GM04503 (cell line): ENCODE results near the gene TLX3.
A peak's percentile ranks its signal among the peaks of the same experiment; 100 is the strongest.
"Not testable (repeated sequence)": the region's sequence is repeated elsewhere in the genome, so short reads cannot be mapped to it uniquely, and the experiment has no call there.

Experiments used
- DNase-seq: peaks from one replicate; pipeline ENCODE4 v3.0.0-alpha.2; 2012; ENCODE audit warnings: low read depth

Gene TLX3

DNA sequence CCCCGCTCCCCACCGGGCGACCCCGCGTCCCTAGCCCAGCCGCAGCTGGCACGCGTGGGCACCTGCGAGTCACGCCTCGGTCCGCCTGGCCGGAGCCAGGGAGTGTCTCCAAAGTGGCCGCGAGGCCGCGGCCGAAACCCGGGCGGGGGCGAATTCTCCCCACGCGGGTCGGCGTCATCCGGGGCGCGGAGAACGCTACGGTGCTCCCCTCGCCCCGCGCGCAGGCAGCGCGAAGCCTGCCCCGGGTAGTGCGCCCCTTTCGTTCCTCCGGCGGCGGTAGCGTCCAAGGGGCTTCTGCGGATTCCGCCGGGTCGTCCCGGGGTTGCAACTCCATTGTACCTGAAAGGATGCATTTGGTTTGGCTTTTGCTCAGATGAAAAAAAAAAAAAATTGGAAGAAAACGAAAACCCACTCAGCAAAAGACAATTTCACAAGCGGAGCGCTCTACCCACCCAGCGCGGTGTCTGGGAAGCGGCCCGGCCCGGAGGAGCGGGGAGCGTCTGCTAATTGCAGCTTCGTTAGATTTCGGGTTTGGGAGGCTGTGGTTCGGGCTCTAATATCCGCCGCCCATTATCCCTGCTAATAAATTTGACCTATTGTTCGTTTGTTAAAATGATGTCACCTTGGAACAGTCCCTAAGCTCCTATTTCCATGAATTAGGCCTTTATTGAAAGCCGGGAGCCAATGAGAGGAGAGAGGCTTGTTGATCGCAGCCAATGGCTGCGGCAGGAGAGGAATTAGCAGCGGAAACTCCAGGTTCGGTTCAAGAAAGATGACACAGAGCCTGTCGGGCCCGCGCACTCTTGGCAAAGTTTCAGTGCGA is at the start of gene TLX3:
Gene TLX3, plus strand, starts transcription at position 796 of the 823 bp plus-strand sequence. CDS start 118 bp downstream, outside the sequence.
- no peak for DNase-seq

DNA sequence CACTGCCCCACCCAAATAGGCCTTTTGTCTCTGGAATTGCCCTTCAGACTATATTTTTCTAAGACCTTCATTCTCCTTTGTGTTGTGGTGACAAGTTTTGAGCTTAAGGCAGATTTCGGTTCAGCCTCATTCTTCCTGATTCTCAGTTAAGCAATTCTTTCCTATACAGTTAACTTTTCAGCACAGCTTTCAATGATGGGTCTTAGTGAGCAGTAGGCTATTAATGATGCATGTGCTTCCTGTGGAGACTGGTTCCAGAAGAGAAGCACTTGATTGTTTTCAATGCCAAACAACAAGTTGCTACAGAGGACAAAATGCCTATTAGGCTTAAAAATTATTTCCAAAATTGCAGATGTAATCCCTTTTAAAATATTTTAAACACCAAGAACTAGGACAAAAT is 47.7 kb upstream of the TLX3 start:
- no peak for DNase-seq

DNA sequence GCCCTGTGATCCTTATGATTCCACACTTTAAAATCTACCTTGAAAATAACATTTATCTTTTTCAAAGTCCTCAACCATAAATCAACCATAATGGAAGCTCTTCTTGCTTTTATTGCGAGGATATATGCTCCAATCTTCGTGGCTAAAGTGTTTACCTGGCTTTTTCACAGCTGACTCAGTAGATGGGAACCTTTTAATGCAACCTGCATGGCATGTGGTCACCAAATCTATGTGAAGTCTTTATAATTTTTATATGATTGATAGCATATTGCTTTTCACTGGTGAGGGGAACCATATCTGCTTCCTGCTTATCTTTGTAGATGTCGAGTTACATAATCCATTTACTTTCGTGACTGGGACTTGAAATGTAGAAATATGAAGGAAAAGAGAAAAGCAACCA is 47.1 kb upstream of the TLX3 start:
- DNase-seq = no peak

DNA sequence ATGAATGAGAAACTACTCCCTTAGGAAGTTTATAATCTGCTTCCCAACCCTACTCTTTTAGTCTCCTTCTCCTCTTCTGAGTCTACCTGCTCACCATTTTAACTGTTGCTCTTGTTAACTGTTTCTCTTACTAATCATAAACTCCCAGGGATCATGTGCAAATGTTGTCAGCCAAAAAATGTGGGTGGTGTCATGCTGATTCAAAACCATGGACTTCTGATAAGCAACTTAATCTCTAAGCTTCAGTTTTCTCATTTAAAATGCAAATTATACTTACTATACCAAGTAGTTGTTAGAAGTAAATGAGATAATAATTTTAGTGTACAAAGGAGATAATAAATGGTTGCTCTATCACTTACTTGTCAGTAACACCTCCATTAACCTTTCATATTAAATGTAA is 45.9 kb upstream of the TLX3 start:
- DNase-seq = no peak

DNA sequence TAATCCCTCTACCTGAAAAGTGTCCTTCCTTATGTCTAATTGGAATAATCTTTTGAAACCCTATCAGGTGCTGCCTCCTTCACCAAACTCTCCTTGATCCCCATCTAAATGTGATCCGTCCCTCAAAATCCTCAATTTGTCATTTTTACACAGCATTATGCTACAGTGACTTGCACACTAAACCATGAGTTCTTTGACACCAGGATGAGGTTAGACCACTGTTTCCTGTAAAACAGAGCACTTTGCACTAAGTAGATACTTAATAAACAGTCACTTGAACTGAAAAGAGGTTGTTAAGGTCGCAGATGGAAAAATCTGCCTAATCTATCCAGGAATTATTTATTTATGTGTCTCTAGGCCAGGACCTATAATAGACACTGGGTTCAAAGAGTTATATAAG is 44.2 kb upstream of the TLX3 start:
- no peak for DNase-seq

DNA sequence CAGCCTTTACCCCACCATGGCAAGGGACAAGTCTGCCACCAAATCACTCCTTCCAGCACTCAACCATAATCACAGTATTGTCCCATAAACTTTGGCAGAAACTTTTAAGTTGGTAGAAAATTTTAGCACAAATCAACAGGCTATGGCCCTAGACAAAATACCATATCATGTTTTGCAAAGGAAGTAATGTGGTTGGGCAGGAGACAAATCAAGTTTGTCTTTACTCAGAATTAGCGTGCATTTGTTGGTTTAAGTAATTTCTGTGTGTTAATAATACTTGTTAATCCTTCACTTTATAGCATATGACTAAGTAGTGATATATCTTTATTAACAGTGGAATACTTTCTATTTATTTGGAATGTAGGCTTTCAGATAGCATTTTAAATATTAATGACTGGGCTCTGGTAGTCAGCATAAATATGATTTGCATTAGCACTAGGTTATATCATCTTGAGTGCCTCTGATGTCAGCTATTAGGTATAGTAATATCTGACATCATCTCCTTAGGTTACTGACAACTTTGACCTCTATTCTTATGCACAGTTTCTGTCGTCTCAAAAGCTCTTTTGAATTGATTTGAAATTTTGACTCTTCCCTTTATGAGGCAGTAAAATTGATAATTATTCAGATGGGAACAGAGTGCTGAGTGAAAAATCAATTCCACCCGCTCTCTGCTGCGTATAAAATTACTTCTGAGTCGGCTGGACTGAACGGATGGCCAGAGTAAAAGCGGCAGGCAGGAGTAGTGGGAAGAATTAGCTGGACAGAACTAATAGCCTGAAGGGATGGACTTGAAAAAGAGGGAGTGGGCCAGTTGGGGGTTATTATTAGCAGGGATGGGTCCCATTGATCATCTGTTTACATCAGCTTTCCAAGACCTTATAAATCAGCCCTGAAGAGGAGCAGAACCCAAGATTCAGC is 40.1 kb upstream of the TLX3 start:
- no peak for DNase-seq

DNA sequence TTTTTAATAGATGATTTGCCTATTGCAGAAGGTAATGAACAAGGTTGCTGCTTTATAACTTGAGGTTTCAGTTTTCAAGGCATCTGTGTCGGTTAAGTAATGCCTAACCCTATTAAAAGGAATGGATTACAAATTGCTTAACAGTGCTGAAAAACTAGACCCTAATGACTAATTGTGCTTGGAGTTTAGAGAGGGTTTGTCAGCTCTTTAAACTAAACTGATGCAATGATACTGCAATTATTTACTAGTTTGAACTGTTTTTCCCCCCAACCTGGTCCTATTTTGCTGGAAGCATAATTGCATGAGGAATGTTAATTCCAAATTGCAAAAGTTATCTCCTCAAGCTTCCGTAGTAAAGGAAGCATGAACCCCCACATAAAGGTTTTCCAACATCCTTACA is 39.3 kb upstream of the TLX3 start:
- DNase-seq = peak; percentile 23

DNA sequence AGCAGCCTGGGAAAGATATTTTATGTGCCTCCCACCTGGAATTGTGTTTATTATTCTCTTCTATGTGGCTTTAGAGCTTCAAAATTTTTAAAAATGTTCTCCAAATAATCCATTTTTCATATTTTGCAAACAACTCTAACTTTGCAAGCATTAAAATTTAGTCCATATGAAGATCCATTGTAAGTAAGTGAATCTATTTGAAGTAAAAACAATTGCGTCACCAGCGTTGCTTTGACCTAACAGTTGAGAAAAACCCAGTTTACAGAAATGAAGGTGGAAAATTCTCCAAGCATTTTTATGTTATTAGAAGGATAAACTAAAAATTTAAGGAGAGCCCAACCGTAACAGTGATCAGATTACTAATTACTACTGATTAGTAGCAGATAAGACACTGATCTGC is 38.9 kb upstream of the TLX3 start:
- DNase-seq = no peak

DNA sequence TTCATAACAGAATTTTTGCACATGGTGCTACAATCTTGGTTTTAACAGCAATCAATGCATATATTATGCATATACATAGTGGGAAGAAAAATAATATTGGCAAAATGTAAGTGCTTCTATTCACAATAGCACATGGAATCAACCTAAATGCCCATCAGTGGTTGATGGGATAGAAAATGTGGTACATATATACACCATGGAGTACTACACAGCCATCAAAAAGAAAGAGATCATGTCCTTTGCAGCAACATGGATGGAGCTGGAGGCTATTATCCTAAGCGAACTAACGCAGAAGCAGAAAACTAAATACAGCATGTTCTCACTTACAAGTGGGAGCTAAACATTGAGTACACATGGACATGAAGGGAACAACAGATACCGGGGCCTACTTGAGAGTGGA is 37.2 kb upstream of the TLX3 start:
- DNase-seq = no peak

DNA sequence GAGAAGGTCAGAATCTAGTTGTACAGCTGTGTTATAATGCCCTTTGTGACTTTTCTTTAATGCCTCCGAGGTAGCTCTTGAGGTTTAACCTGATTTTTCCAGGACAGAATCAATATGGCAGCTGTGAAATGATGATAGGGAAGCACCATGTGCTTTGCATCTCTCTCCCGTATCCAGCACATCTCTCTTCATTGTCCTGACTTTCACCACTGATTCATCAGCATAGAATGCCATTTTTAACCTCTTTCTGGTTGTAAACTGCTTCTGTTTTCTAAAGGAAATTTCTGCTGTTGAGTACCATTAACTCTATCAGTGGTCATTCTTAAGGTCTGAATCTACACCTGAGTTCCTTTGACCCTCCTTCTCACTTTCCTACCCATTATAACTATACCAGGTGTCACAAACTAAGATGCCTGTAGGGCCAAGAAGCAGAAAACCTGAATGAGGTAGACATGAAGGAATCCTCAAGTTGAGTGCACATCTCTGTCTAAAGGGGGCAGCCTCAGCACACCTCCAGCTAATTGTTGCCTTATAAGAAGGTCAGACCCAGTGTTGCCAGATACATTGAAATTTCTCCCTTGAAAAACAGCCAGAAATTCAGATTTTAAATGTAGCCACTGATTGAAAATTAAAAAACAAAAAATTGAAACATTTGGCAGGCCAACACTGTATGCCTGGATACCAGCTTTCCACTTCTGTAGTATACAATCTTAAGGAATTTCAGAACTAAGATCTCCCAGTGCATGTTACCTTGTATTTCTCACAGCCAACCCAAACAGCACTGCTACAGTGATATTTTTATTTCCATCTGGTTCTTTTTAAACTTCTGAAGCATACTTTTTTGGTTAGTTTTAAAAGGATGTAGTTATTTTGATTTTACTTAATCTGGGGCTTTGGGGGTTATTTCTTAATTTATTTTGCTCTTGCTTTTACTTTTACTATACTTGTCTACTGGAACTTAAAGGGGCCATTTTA is 35.8 kb upstream of the TLX3 start:
- DNase-seq = no peak

DNA sequence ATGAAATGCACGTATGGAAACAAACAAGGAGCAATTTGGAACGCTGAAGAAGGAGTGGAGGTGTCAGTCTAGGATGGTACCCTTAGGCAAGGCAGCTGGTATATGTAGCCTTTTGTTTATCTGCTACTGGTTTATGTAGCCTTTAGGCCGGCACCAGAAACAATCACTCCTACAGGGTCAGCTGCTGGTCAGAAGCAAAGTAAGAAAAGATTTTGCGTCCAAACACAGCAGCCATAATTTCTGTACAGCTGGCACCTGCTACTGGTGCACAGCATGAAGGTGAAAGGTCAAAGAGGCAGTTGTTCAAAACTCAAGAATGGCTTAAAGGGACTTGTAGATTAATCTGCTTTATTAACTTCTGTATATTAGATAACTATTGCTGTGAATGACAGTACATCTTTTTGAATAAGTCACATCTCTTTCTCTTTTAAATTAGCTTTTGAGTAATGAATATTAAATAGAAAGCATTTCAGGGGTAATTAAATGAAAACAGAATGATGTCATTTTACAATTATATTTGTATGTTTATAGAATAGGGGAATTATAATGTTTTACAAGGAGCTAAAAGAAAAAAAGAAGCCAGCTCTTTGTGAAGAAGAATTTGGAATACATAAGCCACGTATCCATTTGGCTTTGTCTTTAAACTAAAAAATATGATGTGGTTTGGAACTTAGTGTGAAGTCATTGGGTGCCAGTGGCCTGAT is 33.1 kb upstream of the TLX3 start:
- no peak for DNase-seq

DNA sequence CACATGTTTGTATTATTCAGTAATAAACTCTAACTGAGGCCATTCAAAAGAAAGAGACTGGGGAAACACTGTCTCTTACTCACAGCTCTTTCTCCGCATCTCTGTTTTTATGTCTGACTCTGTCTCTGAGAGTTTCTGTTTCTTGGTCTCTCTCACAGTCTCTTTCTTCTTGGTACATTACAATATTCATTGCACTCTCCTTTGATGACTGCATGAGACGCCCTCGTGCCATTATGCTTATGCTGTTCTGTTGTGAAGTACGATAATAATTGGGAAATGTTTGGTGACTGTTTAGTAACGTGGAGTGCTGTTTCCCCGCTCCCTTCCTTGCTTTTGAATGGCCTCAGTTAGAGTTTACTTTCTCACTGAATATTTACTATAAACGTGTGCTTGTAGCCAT is 25.3 kb upstream of the TLX3 start:
- DNase-seq = no peak

DNA sequence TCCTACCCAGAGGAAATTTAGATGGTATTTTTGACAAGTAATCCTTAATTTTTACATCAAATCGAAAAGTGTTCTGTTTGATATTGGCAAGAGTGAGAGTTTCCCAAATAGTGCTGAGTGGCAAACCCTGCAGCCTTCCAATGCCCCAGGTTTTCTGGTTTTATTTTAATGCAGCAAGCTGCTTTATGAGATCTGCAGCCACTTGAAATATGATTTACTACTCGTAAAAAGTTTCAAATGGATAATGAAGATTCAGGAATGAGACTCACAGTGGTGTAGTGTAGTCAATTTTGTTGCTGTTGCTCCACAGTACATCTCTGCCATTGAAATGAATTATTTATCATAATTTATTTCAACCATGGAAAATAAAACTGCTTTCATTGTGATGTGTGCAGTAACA is 23.6 kb upstream of the TLX3 start:
- DNase-seq = no peak

DNA sequence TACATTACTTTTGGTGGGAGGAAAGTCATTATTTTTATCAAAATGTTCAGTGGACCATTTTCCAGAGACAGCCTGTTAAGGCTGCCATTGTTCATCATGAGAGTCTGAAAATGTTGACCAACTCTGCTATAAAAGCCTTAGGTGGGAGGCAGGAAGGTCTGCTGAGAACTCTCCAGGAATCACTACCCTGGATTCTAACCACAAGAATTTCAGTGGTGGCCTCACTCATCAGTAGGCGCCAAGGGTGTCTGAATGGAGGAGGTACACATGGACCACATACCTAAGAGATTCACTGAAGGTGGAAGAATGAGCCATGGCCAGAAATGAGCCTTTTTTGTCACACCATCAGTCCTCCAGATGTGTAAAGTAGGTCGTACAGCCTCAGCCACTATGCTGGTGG is 21.0 kb upstream of the TLX3 start:
- no peak for DNase-seq

DNA sequence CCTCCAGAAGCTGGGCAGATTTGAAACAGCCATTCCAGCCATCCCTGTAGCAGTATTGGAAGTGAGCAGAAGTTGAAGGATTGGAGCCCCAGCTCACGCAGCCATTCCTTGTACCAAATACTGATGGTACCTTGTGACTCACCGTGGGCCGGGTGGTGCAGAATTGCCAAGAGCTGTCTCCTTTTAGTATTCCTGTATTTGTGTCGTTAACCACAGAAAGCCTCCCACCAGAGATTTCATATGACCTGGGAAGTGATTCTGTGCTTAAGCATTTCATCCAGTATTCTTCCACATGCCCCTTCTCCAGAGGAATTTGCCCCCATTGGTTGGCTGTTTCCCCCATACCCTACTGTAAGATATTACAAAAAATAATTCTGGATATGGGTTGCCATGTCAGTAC is 17.7 kb upstream of the TLX3 start:
- DNase-seq = no peak

DNA sequence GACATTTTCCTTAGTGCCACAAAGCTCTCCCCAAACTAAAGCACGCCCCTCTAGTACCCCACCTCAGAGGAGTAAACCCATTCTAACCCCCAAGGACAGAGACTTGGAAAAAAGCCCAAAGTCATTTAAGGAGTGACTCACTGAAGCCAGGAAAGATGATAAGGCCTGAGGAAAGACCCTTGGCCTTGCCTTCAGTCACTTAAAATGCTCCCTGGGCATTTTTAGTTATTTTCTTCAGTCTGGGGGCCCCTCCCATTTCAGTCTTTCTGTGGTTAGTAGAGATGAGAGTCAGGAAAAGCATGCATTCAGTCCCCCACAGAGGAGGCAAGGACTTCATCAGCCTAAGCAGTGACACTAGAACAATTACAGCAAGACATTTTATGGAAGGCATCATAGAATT is 13.7 kb upstream of the TLX3 start:
- DNase-seq = no peak

DNA sequence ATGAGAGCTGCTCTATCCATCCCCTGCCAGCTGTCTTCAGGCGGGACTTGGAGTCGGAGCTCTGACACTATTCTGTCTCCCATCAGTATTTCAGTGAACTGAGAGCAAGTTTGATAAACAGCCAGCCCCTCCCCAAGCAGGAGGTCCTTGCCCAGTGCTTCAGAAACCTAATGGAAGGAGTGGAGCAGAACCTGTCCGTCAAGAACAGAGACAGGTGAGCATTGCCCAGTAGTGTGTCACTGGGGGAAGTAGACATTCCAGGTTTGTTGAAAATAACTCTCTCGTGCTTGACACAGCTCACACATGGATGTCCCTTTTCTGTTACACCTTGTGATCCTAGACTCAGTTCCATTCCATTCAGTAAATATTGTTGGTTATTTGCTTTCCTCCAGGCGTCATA is 13.2 kb upstream of the TLX3 start:
- DNase-seq = no peak

DNA sequence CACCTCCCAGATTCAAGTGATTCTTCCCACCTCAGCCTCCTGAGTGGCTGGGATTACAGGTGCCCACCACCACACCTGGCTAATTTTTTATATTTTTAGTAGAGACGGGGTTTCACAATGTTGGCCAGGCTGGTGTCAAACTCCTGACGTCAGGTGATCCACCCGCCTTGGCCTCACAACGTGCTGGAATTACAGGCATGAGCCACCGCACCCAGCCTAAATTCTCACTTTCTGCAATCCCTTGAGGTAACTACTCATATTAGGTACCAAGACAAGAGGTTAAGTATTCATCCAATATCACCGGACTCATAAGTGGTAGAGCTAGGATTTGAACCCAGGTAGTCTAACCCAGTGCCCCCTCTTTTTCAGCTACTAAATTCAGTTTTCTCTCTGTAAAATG is 11.1 kb upstream of the TLX3 start:
- not testable (repeated sequence) for DNase-seq

DNA sequence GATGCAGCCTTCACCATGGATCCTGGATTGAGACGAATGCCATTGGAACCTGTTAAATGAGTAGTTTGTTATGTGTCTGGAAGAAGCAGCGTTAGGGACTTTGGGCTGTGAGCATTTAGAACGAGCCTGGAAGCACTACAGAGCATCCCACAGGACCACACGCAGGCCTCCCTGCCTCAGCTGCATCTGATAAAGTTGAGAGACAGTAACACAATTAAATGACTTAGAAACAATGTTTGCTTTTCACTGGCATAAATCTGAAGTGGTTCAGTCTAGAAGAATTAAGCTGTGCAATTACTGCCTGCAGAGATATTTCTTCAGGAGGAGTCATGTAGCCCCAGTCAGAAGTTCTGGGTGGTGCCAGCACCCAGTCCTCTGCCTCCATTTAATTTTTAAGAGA is 9.8 kb upstream of the TLX3 start:
- no peak for DNase-seq

DNA sequence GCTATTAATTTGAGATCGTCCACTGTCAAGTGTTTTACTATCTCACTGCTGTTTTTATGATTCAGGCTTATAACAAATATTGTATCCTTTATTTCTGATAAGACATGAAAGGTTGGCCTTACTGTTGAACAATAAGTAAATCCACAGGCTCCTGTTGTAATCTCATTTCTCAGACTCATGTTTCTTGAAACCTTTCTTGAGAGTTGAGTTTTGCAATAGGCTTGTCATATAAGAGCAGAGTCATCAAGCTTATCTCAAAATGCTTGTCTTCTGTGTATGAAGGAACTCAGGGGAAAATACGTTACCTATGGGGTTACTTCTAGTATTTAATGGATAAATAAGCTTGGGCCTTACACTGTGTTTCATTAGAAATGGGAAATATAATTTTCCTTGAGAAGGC is 9.2 kb upstream of the TLX3 start:
- no peak for DNase-seq

DNA sequence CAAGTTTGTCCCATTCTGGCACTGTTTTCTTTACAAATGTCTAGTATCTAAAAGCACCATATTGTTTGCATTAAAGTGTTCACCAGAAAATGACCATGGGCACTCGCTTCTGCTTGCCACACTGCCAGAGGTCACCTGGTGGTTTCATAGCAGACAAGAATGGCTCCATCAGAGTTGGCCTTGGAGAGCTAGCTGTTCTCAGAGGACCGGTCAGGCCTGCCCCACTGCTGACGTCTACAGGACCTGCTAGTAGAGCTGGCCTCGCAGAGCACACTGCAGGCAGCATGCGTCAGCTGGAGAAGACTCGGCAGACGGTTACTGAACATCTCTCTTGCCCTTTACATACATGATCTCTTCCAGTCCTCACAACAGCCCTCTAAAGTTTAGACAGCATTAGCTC is 8.7 kb upstream of the TLX3 start:
- no peak for DNase-seq

DNA sequence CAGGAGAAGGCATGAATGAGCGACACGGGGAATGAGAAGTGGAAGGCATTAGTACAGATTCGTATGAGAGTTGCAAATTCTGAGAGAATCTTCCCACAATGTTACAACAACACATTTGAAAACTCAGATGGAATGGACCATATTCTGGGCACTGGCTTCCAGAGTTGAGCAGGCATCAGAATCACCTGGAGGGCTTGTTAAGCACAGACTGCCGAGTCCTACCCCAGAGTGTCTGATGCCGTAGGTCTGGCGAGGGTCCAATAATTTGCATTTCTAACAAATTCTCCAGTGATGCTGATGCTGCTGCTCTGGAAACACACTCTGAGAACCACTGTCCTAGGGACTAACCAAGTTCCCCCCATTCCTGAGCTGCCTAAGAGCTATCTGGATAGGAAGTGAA is 2.9 kb upstream of the TLX3 start:
- DNase-seq = no peak
